Activated gamma-delta T cell treated with Interleukin-2 at 50 U/mL for 16 hours (primary cell): ENCODE data around the gene EIF4A3.

Source experiments
- DNase-seq: peaks from one replicate; pipeline ENCODE4 v3.0.0-alpha.2; 2020

Gene EIF4A3

DNA sequence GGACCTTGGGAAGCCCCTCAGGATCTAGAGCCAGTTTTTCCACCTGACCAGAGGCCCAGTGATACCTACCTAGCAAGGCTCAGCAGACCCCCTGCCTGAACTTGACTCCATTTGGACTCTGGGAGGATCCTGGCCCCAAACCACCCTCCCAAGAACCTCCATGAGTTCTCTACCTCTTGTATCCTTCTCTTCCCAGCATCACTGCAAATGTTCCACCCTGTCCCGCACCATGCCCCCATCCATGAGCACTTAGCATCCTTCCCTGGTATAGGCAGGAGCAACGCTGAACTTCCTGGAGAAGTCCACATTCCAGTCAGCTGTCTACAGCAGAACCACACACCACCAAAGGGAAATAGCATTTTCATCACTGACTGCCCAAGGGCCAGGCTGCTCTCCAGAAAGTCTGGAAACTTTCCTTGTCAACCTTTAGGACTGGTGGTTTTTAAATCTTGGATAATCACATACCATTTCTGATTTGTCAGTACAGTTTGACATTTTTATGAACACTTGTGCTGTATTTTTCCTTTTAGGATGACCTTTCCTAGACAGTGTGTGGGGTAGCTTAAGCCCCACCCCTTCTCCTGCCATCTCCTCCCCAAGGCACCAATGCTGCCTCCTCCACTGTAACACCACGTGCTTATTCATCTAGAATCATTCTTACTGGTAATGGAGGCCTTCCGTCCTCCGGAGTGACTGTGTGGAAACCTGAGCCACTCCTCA is 13.9 kb downstream of the EIF4A3 start:
- no peak for DNase-seq

DNA sequence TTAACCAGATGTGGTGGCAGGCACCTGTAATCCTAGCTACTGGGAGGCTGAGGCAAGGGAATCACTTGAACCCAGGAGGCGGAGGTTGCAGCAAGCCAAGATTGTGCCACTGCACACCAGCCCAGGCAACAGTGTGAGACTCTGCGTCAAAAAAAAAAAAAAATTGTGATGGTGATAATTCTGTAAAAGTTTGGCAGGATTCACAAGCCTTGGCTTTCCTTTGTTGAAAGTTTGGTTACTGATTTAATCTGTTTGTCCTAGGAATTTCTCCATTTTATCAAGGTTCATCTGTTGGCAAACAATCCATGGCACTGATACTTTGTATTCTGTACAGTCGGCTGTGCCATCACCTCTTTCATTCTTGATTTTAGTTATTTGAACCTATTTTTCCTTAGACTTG is 15.9 kb downstream of the EIF4A3 start:
- DNase-seq = no peak

DNA sequence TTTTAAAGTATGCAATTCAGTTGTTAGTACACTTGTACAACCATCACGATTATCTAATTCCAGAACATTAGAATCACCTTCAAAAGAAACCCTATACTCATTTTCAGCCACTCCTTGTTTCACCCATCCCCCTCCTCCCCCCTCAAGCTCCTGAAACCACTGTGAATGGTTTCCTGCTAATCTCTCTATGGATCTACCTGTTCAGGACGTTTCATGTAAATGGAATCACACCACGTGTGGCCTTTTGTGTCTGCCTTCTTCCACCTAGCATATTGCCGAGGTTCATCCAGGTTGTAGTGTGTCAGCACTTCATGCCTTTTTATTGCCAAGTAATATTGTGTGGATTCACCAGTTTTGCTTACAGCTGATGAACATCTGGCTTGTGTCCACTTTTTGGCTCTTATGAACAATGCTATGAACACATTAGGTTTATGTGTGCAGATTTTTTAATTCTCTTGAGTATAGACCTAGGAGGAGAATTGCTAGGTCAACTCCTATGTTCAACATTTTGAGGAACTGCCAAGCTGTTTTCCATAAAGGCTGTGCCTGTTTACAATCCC is 17.8 kb downstream of the EIF4A3 start:
- DNase-seq = no peak

DNA sequence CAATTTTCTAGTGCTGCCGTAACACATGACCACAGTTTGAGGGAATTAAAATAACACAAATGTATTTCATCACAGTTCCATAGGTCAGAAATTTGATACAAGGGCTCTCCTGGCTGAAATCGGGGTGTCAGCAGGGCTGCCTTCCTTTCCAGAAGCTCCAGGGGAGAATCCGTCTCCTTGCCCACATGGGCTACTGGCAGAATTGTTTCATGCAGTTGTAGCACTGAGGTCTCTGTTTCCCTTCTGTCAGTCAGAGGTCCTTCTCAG is 20.5 kb downstream of the EIF4A3 start:
- no peak for DNase-seq

DNA sequence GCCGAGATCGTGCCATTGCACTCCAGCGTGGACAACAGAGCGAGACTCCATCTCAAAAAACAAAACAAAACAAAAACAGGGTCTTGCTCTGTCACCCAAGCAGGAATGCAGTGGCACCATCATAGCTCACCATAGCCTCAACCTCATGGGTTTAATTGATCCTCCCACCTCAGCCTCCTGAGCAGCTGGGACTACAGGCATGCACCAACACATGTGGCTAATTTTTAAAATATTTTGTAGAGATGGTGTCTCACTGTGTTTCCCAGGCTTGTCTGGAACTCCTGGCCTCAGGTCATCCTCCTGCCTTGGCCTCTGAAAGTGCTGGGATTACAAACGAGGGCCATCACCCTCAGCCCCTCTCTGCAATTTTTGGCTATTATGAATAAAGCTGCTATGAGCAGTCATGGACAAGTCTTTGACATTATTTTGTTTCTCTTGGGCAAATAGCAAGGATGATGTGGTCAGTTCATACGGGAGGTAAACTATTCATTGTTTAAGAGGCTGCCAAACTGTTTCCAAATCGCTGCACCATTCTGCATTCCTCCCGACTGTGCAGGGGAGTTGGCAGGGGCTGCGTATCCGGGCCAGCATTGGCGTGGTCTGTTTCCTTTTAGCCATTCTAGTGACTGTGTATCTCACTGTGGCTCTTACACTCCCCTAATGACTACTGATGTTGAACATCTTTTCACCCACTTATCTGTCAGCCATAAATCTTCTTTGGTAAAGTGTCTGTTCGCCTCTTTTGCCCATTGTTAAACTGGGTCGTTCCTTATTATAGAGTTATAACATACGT is 21.1 kb downstream of the EIF4A3 start:
- no peak for DNase-seq

DNA sequence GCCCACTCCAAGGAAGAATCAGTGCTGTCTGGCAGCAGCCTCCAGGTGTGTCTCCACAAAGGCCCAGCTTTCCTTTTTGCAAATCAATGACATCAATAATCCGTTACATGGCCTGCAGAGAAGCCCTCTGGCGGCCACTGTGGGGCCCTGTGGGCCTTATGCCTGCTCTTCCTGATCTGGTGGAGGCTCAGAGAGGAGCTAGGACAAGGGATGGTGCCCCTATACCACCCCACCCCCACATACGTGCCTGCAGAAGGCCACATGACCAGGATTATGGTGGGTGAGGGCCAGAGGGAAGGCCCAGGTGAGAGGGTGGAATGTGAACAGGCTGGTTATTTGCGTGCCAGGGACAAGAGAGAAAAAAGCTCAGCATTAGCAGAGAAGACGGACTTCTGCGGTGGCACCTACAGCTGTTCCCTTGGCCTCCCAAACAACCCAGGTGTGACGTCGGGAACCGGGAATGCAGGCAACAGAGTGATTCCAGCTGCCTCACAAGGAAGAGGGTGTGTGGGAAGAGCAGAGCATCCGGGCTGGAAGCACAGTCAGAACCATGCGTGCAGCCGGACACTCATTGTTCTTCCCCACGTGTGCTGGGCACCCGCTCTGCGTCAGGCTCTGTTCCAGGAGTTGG is 22.5 kb downstream of the EIF4A3 start:
- no peak for DNase-seq

DNA sequence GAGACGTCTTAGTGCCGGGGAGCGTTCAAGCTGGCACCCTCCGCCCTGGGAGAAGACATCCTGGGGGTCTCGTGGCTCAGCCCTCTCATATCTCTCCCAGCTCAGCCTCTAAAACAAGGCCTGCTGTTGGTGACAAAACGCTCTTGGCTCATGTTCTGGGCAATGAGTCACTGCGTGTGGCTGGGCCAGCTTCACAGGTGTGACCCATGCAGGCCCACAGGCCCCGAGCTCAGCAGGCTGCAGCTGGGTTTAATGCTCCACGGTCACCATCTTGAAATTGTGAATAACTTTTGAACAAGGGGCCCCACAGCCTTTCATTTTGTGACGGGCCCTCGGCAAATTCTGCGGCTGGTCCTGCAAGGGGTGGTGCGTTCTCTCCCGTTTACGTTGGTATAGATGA is 23.1 kb downstream of the EIF4A3 start:
- no peak for DNase-seq

DNA sequence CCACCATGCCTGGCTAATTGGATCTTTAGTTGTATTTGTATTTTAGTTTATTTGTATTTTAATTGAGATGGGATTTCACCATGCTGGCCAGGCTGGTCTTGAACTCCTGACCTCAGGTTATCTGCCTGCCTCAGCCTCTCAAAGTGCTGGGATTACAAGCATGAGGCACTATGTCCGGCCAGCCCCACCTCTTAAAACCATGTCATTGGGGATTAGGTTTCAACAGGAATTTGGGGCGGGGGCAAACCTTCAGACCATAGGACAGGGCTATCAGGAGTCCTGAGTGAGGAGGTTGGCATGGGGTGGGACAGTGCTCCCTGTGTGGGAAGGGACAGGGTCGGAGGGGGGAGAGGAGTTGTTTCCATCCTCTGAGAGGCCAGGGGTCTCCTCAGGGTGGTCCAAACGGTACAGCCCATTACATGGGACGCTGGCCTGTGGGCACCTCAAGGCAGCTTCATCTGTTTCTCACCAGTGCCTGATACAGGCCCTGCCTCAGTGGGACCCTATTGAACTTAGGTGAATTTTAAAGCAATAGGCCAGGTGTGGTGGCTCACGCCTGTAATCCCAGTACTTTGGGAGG is 23.9 kb downstream of the EIF4A3 start:
- DNase-seq = no peak

DNA sequence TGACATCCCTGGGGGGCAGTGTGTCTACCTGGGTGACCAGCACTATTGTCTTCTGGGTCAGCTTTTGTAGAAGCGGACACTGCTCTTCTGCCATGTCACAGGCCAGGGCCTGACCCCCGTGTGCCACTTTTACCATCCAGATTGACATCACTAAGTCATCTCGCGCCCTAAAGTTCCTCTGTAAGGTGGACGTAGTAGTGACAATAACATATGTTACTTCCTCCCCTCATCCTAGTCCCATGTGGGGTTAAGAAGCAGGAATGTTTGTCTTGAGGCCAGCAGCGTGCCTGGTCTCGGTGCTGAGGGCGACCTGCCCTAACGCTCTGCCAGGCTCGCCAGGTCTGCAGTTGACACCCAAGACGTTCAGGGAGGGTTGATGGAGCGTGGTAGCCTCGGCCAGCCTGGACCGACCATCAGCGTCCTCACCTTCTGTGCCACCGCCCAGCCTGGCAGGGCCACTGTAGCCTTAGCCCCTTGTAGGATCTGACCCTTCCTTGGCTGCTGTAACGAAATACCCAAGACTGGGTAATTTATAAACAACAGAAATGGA is 24.8 kb downstream of the EIF4A3 start:
- no peak for DNase-seq

DNA sequence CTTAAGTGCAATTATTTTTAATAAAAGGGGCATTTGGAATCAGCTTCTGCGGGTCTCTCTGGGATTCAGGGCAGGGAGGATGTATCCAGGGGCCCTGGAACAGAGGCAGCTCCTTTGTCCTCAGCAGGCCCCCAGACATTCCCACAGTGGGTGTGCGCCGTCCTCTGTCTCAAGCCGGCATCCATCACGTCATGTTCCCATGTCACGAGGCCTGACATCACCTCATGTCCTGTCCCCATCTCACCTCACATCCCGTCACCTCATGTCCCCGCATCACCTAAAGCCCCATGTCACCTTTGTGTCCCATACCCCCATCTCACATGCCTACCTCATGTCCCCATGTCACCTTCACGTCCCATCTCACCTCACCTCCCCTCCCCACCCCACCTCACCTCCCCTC is 27.1 kb downstream of the EIF4A3 start:
- DNase-seq = no peak

DNA sequence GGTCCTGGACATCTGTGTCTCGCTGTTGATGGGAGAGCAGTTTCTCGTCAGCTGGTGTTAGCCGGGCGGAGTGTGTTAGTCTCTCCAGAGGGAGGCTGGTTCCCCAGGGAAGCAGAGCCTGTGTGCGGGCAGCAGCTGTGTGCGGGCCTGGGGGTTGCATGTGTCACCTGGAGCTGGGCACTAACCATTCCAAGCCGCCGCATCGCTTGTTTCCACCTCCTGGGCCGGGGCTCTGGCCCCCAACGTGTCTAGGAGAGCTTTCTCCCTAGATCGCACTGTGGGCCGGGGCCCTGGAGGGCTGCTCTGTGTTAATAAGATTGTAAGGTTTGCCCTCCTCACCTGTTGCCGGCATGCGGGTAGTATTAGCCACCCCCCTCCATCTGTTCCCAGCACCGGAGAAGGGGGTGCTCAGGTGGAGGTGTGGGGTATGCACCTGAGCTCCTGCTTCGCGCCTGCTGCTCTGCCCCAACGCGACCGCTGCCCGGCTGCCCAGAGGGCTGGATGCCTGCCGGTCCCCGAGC is 27.6 kb downstream of the EIF4A3 start:
- DNase-seq = no peak

DNA sequence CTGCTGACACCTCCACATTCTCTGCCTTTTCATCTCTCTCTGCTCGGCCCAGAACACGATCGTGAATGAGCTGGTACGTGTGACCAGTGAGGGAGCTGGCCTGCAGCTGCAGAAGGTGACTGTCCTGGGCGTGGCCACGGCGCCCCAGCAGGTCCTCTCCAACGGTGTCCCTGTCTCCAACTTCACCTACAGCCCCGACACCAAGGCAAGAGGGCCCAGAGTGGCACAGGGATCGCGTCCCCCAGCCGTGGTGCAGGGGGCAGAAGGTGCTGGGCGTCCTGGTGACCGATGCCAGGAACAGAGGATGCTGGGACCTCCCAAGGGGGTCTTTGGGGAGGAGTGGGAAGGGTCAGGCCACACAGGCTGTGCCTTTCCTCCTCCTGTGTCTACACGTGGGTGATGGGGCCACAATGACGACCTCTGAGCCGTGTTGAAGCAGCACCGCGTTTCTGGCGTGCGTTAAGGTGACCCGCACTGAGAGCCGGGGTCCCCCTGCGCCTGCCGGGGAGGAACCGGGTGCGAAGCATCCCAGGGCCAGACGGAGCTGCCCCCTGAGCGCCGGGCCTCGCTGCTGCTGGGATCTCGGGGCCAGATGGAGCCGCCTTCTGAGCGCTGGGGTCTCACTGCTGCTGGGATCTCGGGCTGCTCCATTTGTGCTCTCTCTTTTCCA is 28.2 kb downstream of the EIF4A3 start:
- no peak for DNase-seq

DNA sequence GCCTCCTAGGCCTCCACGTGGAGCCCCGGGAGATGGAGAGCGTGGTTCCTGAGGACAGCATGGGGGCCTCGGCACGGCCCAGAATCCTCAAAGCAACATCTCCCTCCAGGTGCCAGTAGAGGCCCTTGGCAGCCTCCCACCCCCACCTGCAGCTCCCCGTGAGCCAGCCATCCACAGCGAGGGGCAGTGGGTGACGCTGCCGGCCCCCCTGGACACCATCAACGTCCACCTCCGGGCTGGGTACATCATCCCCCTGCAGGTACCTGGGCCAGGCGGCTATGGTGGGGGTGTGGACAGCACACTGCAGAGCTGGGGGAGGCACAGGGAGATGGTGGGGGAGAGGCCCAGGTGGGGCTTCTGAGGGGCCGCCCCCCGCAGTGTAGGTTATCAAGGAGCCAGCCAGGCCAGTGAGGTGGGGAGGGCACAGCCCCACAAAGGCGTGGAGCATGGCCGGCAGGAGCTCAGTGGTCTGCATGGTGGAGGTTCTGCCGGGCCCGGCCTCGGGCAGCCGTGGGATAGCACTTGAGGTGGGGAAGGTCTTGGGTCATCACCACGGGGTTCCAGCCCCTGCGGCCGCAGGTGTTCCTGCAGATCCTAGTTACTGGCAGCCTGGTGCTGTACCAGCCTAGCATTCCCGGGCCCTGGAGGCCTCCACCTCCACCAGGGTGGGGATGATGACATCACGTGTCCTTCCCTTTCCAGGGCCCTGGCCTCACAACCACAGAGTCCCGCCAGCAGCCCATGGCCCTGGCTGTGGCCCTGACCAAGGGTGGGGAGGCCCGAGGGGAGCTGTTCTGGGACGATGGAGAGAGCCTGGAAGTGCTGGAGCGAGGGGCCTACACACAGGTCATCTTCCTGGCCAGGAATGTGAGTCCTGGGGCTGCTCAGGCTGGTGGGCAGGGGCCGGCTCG is 29.2 kb downstream of the EIF4A3 start:
- DNase-seq = no peak

DNA sequence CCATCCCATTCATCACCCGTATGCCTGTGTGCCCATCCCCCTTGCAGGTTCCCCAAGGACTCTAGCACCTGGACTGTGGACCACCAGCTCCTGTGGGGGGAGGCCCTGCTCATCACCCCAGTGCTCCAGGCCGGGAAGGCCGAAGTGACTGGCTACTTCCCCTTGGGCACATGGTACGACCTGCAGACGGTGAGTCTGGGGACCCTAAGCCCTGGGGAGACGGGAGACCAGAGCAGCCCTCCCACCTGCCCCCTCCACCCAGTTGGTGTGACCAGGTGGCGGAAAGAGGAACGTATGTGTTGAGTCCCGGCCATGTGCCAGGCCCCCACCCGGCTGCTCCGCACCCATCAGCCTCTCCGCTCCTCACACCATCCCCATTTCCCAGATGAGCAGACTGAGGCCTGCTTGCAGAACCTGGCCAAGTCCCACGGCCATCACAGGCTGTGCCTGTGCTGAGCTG is 30.0 kb downstream of the EIF4A3 start:
- DNase-seq = no peak

DNA sequence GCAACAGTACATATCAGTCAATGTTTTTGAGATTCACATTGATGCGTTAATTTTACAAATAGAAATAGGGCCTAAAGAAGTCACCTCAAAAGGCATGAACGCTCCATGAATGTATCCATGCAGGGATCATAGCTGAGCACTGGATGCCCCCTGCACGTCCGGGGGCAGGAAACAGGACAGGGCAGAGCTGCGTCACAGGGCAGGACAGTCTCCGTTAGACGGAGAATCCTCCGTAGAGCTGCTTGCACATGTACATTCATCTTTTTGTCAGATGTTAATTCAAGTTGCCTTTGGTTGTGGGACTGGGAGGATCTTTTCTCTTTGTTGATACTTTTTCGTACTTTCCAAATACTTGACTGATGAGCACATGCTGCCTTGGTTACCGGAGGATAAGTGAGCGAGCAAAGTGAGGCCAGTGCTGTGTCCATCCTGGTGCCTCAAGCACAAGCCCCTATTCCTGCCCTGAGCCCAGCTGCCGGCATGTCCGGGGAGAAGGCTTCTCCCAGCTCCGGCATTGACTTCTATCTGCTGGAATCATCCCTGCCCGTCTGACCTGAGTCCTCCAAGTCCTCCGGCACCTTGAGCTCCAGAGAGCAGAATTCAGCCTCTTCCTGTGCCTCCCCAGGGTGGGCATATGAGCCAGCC is 30.5 kb downstream of the EIF4A3 start:
- no peak for DNase-seq

DNA sequence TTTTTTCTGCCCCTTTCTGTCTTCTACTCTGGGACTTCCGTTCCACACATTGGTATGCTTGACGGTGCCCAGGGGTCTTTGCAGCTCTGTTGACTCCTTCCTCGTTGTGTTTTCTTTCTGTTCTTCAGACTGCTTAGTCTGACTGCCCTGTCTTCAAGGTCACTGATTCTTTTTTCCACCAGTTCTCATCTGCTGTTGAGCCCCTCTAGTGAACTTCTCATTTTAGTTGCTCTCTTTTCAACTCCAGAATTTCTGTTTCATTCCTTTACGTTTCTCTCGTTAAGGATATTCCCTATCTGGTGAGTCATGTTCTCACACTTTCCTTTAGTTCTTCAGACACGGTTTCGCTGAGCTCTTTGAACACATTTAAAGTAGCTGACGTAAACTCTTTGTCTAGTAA is 31.8 kb downstream of the EIF4A3 start:
- no peak for DNase-seq

DNA sequence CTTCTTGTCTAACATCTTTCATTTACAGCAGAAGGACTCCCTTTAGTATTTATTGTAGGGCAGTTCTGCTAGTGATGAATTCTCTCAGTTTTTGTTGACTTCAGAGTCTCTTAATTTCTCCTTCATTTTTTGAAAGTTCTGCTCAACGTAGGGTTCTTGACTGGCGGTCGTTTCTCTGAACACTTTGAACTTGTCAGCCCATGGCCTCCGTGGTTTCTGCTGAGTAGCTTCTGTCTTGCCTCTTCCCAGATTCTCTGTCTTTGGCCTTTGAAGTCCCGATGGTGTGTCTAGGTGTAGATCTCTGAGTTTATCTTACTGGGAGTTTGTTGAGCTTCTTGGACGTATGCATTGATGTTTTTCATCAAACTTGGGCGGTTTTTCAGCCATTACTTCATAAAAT is 32.2 kb downstream of the EIF4A3 start:
- no peak for DNase-seq

DNA sequence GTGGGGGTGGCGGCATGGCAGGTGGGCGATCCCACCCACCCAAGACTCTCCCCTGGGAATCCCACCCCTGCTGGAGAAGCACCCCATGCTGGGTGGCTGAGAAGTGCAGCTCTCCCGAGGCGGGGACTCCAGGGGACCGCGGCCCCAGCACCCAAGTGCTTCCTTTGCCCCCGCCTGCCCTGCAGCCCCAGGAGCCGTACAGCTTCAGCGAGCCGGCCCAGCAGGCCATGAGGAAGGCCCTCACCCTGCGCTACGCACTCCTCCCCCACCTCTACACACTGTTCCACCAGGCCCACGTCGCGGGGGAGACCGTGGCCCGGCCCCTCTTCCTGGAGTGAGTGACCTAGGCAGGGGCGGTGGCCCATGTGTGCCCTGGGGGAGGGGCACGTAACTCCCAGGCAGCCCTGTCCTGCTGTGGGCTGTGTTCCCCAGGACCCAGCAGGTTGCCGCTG is 33.9 kb downstream of the EIF4A3 start:
- DNase-seq = no peak

DNA sequence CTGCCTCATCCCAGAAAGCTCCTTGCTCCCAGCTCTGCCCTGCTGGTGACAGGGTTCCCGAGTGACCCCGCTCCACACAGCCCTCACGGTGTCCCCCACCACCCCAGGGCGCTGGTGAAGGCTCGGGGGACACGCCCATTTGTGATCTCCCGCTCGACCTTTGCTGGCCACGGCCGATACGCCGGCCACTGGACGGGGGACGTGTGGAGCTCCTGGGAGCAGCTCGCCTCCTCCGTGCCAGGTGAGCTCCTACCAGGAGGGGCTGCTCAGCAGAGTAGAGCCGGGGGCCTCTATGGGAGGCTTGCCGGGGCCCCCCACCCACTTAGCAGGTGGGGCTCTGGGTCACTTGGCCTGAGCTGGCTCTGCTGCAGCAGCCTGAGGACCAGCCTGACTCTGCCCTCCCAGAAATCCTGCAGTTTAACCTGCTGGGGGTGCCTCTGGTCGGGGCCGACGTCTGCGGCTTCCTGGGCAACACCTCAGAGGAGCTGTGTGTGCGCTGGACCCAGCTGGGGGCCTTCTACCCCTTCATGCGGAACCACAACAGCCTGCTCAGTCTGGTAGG is 34.4 kb downstream of the EIF4A3 start:
- no peak for DNase-seq

DNA sequence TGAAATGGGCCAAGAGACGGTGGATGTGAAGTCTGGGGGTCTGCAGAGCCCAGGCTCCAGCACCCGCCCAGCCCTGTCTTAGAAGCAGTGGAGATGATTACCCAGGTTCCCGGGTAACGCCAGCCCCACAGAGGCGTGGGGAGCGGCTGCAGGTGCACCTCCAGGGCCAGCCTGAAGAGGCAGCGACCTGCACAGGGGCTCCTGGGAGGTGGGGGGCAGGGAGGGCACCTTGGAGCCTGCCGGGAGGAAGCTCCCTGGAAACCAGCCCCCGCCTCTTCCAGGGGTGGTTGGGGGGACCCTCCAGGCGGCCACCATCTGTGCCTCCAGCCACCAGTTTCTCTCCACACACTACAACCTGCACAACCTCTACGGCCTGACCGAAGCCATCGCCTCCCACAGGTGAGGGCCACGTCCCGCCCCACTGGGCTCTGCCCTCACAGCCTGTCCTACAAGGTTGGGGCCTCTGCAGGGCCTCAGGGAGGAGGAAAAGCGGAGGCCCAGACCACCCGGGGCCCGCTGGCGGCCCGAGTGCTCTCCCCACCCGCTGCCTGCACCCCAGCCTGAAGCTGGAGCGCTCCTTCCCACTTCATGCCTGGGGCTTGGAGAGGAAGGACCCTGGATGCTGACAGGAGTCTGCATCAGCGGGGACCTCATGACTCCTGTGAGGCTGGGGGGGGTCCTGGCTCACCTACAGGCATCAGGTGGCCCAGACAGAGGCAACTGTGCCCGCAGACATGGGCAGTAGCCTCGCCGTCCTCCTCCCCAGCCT is 35.0 kb downstream of the EIF4A3 start:
- no peak for DNase-seq
